Large intestine (tissue), 3 donors: ENCODE results near the gene FAM78B. TPM values are rescaled to one million over a fixed set of nuclear protein-coding genes. Genes with fewer than 3 reads are reported as not detected.
A peak's percentile ranks its signal among the peaks of the same experiment; 100 is the strongest.

Experiments used
- DNase-seq, 2 donors: peaks; one replicate each; pipeline versions ENCODE4 v3.0.0 to v3.0.0-alpha.2; 2013
- H3K27ac ChIP-seq: one replicate; pipeline ENCODE4 v1.5.1; 2013; ENCODE audit warnings: low read length
- H3K27me3 ChIP-seq: 2 replicates; pipeline ENCODE4 v1.6.1; 2013; ENCODE audit warnings: low read length; ENCODE audit not compliant: control insufficient read depth, insufficient read depth
- H3K36me3 ChIP-seq: 2 replicates; pipeline ENCODE4 v1.6.1; 2013; ENCODE audit warnings: low read length; ENCODE audit not compliant: control insufficient read depth, insufficient read depth
- H3K4me1 ChIP-seq: one replicate; pipeline ENCODE4 v1.6.1; 2013; ENCODE audit warnings: low read length; ENCODE audit not compliant: control insufficient read depth, insufficient read depth
- H3K4me3 ChIP-seq: one replicate; pipeline ENCODE4 v1.5.1; 2013; ENCODE audit warnings: low read length
- H3K9me3 ChIP-seq: one replicate; pipeline ENCODE4 v1.6.1; 2013; ENCODE audit warnings: mild to moderate bottlenecking, low read depth, low read length, moderate library complexity; ENCODE audit not compliant: control insufficient read depth
- WGBS: methylation state at CpG from one replicate; pipeline ENCODE4 v1.1.5; 2013; ENCODE audit warnings: low lambda C conversion rate; ENCODE audit not compliant: insufficient coverage; 5-methylcytosine and 5-hydroxymethylcytosine counted together
- polyA plus RNA-seq: library from polyadenylated mRNA; unstranded; fragments of 120-200 nt; gene quantifications from one replicate; pipeline ENCODE4 v1.2.1, GENCODE V29; 2013

The FAM78B gene
- polyA plus RNA-seq, 1 donor, result 3.5 TPM

DNA sequence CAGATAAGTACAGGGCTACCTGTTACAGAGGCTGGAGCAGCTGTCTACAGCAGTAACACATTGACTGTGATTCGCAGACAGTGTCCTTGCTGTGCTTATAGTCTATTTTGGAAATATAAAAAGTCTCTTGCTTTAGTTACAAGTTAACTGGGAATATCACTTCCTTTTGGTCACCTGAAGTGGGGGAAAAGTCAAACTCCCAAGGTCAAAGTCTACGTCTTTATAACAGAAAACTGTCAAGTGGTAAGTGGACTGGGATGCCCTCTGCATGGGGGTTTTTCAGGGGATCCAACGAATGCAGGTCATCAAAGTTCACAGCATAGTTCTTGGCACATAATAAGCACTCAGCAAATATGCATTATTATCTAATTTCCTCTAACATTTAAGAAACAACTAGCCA is 55.4 kb downstream of the FAM78B start:
- no peaks in the 10 kb centered on the region for H3K4me1 ChIP-seq
- H3K4me3 ChIP-seq, result no peak overlapping the region
- WGBS, result no CpG with 5 or more reads among the region's 3 CpGs
- H3K9me3 ChIP-seq, result no peaks in the 10 kb centered on the region
- no peaks in the 10 kb centered on the region for H3K27me3 ChIP-seq
- DNase-seq, result peak in 1 of 2 donors; percentile 23
- no peaks in the 10 kb centered on the region for H3K36me3 ChIP-seq
- no peak overlapping the region for H3K27ac ChIP-seq

DNA sequence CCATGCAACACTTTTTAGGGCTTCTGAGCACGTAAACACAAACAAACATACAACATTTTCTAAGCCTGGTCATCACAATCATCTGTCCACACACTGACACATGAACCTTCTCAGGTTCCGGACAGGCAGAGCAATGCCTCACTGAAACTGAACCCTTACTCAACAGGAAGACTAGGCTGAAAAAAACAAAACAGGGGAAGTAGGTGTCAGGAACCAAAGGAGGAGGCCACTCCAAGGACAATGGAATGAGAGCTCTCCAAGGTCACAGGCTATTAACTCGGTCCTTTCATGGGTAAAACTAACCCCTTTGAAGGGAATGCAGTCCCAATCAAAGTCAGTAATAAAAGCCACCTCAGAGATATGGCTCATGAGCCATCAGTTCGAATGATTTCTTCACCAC is 76.6 kb downstream of the FAM78B start:
- no peak for DNase-seq
- Histone ChIP-seq H3K9me3 (no peaks in the 10 kb centered on the region), H3K36me3 (no peaks in the 10 kb centered on the region), H3K27me3 (no peaks in the 10 kb centered on the region), H3K4me1 (no peaks in the 10 kb centered on the region), H3K27ac (no peak overlapping the region), H3K4me3 (no peak overlapping the region)
- no CpG with 5 or more reads among the region's 4 CpGs for WGBS

DNA sequence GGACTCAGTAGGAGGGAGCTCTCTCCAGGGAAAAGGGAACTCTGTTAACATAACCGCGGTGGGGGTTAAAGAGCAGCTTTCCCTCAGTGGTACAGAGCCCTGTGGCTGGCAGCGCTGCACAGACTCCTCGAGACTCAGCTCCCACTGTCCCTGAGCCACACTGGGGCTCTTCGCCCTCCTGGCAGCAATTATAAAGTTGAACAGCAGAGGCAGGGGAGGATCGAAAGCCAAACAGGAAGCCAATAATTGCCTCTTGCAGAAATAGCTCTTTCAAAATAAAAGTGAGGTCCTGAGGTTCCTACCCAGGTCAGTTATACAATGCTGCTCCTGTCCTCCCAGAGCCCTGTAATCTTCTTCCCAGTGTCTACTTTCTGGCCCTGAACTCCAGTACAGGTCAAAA is 77.0 kb downstream of the FAM78B start:
- no CpG with 5 or more reads among the region's 6 CpGs for WGBS
- Histone ChIP-seq H3K4me1 (no peaks in the 10 kb centered on the region), H3K9me3 (no peaks in the 10 kb centered on the region), H3K27ac (no peak overlapping the region), H3K36me3 (no peaks in the 10 kb centered on the region), H3K4me3 (no peak overlapping the region), H3K27me3 (no peaks in the 10 kb centered on the region)
- no peak for DNase-seq

DNA sequence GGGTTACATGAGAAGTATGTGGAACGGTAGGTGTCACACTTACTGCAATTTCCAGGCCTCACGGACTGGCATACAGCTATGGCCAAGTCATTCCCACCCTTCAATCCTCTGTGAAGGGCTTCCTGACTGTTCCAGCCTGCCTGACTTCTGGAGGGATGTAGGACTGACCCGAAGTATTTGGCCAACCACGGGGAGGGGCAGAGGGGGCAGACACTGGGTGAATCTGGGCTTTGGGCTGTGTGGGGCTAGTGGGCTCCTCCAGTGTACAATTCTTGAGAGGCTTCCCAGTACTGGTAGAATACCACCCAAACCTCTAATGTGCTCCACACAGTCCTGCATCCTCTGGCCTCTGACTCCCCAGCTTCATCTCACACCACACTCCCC is 78.2 kb downstream of the FAM78B start:
- DNase-seq, result no peak
- H3K27ac ChIP-seq, result no peak overlapping the region
- H3K4me1 ChIP-seq, result no peaks in the 10 kb centered on the region
- WGBS, result no CpG with 5 or more reads among the region's 4 CpGs
- H3K4me3 ChIP-seq, result no peak overlapping the region
- H3K27me3 ChIP-seq, result no peaks in the 10 kb centered on the region
- no peaks in the 10 kb centered on the region for H3K36me3 ChIP-seq
- no peaks in the 10 kb centered on the region for H3K9me3 ChIP-seq

DNA sequence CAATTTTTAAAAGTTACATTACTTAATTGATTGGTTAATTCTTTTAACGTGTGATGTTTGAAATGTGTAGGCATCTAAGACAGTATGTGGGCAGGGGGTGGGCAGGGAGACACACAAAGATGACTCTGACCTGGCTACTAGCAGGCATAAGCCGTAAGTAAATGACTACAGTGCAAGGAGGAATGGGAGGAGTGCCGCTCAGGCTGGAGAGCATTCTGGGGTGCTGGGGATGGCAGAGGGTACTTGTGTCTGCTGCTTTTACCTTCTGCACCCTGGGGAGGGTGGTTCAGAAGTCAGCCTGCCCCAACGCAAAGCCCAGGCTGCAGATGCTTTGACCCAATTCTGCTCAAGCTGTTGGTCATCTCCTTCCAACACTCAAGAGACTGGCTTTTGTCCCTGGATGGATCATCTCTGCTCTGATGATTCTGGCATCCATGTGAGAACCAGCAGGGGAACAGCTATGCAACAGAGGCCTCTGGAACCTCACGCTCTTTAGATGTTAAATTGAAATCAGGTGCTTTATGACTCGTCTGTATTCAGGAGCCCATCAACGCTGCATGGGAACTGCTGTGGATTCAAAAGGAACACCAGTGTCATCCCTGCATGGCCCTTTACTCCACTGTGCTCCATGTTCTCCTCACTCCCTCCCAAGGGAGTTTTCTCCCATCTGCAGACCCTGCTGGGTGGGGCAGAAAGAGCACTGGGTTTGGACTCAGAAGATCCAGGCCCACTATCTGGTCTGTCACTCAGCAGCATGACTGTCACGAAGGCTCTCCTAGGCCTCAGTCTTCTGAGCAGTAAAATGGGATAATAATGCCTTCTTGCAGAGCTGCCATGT is 78.8 kb downstream of the FAM78B start:
- Histone ChIP-seq H3K9me3 (no peaks in the 10 kb centered on the region), H3K27ac (no peak overlapping the region), H3K27me3 (no peaks in the 10 kb centered on the region), H3K4me3 (no peak overlapping the region), H3K4me1 (no peaks in the 10 kb centered on the region), H3K36me3 (no peaks in the 10 kb centered on the region)
- WGBS, result no CpG with 5 or more reads among the region's 8 CpGs
- DNase-seq, result no peak

DNA sequence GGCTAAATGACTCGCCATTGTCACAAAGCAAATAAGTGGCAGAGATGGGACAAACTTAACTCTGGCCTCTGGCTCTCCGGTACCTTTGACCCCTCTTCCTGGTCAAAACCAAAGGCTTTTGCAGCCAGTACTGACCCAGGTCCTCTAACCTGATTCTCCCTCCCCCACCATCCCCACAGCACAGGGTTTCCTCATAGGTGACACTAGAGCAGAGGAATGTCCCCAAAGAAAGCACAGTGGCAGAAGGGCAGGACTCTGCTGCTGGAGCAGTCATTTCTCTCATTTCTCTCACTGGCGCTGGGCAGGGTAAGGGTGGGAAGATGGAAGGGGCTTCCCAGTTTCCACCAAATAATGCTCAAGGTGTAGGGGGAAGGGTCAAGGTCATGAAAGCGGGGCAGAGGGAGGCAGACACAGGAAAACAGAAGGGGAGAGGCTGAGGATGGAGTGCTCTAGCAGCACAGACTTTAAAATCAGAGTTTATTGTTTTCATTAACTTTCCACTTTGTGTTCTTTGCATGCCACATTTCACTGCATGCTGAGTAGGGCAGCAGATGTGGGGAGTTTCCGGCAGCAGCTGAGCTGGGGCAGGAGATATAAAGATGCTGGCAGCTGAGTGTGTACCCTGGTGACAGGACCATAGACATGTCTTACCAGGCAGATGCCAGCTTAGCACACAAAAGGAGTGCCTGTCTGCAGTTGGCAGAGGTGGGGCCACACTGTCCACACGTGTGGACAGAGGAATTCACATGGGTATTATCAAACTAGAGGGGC is 80.5 kb downstream of the FAM78B start:
- no peaks in the 10 kb centered on the region for H3K36me3 ChIP-seq
- H3K27ac ChIP-seq, result no peak overlapping the region
- no CpG with 5 or more reads among the region's 6 CpGs for WGBS
- no peak overlapping the region for H3K4me3 ChIP-seq
- no peaks in the 10 kb centered on the region for H3K27me3 ChIP-seq
- H3K9me3 ChIP-seq, result no peaks in the 10 kb centered on the region
- no peaks in the 10 kb centered on the region for H3K4me1 ChIP-seq
- no peak for DNase-seq

DNA sequence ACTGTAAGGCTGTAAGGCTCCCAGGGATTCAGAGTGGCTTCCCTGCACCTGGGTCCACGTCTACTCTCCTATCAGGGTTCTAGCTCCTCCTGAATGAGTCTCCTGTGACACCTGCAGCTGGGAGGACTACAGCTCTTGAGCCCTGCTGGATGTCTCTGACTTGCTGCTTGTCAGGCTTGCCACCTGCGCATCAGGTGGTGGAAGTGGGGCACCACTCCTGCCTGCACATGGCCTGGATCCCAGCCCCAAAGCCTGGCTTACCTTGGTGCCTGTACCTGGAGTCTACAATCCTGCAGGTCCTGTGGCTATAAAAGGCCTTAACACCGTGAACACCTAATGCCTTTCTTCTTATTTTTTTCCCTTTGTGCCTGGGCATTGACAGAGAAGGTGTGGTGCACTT is 82.2 kb downstream of the FAM78B start:
- Histone ChIP-seq H3K27me3 (no peaks in the 10 kb centered on the region), H3K27ac (no peak overlapping the region), H3K9me3 (no peaks in the 10 kb centered on the region), H3K4me3 (no peak overlapping the region), H3K36me3 (no peaks in the 10 kb centered on the region), H3K4me1 (no peaks in the 10 kb centered on the region)
- no peak for DNase-seq
- WGBS, result no CpG with 5 or more reads among the region's 3 CpGs

DNA sequence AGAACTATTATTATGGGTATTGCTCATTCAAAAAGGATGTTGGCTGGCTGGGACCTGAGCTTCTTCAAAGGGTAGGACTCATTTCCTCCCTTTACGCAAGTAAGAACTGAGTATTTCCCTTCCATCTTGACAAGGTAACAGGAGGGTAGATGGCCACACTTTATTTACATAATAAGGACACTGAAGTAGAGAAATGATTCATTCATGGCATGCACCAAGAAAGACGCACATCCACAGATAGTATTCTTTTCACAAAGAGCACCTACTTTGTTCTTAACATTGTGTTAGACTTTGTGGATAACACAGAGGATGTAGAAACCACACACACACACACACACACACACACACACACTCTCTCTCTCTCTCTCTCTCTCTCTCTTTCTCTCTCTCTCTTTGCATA is 82.9 kb downstream of the FAM78B start:
- H3K4me1 ChIP-seq, result no peaks in the 10 kb centered on the region
- H3K36me3 ChIP-seq, result no peaks in the 10 kb centered on the region
- no peaks in the 10 kb centered on the region for H3K9me3 ChIP-seq
- no peaks in the 10 kb centered on the region for H3K27me3 ChIP-seq
- no peak overlapping the region for H3K4me3 ChIP-seq
- no CpG with 5 or more reads among the region's 2 CpGs for WGBS
- H3K27ac ChIP-seq, result no peak overlapping the region
- DNase-seq, result no peak

DNA sequence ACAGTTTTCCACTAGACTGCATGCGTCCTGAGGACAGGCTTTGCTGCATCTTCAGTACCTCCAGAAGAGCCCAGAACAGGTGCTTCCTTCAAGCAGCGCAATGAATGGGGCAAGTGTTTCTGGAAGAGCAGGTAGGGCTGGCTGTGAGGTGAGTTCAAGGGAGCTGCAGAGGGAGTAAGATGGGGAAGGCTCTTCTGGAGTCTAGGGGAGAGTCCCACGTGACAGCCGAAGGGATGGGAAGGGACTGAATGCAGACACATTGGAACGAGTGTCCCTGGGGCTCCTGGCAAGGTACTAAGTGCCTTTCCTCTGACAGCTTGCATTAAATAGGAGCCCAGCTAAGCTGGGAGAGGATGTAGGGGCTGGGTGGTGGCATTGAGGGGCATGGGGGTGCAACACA is 84.2 kb downstream of the FAM78B start:
- H3K9me3 ChIP-seq, result no peaks in the 10 kb centered on the region
- no peaks in the 10 kb centered on the region for H3K4me1 ChIP-seq
- no peak overlapping the region for H3K4me3 ChIP-seq
- no peaks in the 10 kb centered on the region for H3K27me3 ChIP-seq
- H3K36me3 ChIP-seq, result no peaks in the 10 kb centered on the region
- no peak overlapping the region for H3K27ac ChIP-seq
- DNase-seq, result no peak
- WGBS, result no CpG with 5 or more reads among the region's 5 CpGs

DNA sequence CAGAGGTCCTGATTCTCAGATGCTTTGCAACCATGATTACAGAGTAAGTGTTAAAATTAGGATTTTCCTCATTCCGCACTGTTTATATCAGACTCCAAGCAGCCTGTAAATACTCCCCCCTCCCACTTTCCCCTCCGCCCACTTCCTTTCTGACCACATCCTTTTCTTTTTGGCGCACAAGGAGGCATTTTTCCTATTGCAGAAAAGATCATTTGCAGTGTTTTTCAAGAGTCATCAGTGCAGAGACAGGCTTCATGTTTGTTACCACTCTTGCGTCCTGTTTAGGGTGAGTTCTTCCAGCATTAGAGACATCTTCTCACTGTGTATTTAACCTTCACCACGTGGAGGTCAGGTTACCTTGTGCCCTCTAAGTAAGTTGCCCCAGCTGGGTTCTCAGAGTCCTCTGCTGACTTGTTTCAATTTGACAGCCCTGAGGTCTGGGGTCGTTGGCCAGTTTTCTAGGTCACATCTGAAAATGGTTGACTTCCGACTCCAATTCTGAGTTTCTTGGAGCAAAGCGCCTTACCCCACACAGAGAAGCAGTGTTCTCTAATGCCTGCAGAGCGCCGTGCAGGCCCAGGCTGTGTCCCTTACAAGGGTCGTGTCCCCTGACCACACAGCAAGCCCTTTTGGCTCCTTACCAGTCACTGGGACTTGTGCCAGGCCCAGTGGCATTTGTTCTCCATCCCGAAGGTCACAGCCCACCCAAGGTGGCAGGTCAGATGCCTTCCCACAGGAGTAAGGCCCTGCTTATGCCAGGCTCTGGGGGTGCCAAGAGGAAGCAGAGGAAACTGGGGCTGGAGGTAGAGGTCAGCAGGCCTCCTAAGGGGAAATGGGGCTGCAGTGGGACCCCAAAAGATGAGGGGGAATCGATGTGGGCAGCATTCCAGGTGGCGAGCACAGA is 85.6 kb downstream of the FAM78B start:
- H3K27me3 ChIP-seq, result no peaks in the 10 kb centered on the region
- WGBS, result 72% methylated on average over 4 of the region's 14 CpGs
- H3K36me3 ChIP-seq, result no peaks in the 10 kb centered on the region
- no peaks in the 10 kb centered on the region for H3K9me3 ChIP-seq
- peak in 1 of 2 donors; percentile 21 for DNase-seq
- no peak overlapping the region for H3K4me3 ChIP-seq
- no peak overlapping the region for H3K27ac ChIP-seq
- H3K4me1 ChIP-seq, result no peaks in the 10 kb centered on the region
